Camera-type eye (tissue), 1 donor: ENCODE results near the gene NBEAL2. TPM values are rescaled to one million over a fixed set of nuclear protein-coding genes. Genes with fewer than 3 reads are reported as not detected.

ENCODE experiments used
- total RNA-seq: library from RNA; depleted of rRNA; stranded (reverse); fragments of >200 nt; gene quantifications from one replicate; pipeline ENCODE4 v1.2.3, GENCODE V29; 2014

NBEAL2 gene, protein sequence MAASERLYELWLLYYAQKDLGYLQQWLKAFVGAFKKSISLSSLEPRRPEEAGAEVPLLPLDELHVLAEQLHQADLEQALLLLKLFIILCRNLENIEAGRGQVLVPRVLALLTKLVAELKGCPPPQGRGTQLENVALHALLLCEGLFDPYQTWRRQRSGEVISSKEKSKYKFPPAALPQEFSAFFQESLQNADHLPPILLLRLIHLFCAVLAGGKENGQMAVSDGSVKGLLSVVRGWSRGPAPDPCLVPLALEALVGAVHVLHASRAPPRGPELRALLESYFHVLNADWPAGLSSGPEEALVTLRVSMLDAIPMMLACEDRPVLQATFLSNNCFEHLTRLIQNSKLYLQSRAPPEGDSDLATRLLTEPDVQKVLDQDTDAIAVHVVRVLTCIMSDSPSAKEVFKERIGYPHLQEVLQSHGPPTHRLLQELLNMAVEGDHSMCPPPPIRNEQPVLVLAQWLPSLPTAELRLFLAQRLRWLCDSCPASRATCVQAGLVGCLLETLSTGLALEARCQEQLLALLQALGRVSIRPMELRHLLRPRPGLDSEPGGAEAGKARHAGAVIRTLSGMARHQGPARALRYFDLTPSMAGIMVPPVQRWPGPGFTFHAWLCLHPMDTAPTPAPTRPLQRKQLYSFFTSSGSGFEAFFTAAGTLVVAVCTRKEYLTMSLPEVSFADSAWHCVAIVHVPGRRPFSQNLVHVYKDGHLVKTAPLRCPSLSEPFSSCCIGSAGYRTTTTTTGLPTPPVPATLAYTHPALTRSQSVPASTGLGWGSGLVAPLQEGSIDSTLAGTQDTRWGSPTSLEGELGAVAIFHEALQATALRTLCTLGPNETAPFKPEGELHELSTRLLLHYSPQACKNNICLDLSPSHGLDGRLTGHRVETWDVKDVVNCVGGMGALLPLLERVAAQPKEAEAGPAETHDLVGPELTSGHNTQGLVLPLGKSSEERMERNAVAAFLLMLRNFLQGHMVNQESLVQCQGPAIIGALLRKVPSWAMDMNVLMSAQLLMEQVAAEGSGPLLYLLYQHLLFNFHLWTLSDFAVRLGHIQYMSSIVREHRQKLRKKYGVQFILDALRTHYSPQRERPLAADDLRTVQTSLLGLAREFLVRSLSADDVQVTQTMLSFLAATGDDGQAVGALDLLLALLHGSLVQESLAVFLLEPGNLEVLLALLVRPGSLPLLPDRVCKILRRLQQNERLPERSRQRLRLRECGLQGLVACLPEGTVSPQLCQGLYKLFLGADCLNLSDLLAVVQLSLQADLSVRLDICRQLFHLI (N-terminal part only)
- total RNA-seq: 20.4 TPM

GRCh38 chr3:46978985-46979944 is at the start of gene NBEAL2:
NBEAL2 (plus strand) TSS chr3:46979666; CDS start chr3:46979862, 196 bp downstream.

GRCh38 chr3:46976326-46977190 is 2.9 kb upstream of the NBEAL2 start, which contains the start of gene CCDC12:
CCDC12 (minus strand) TSS chr3:46976745; CDS start chr3:46976732, 13 bp downstream.

Other genes with a start within 250 kb of the NBEAL2 start
- gene MYL3, start 116.2 kb upstream of the NBEAL2 start, total RNA-seq: 11.8 TPM
- gene PTH1R, start 101.9 kb upstream of the NBEAL2 start, total RNA-seq: 14.7 TPM
- gene CCDC12, start 2.9 kb upstream of the NBEAL2 start, total RNA-seq: 30.2 TPM
- gene SETD2, start 184.4 kb downstream of the NBEAL2 start, total RNA-seq: 115 TPM